K562 (cell line): Measurements from ENCODE around the gene ROPN1L.

Experiments
- CTCF ChIP-seq, 3 experiments: IDR thresholded peaks in 2 of 3; conservative IDR thresholded peaks in 1 of 3; 2 replicates each; pipeline ENCODE4 v1.5.1; 2011 to 2012; ENCODE audit warnings: low read length in 3 of 3, mild to moderate bottlenecking in 3 of 3, control low read depth in 2 of 3, improper control_type of control experiment in 1 of 3, inconsistent platforms in 1 of 3, low read depth in 1 of 3, mixed read lengths in 1 of 3, moderate library complexity in 1 of 3; ENCODE audit not compliant: insufficient read depth in 2 of 3
- CUX1 ChIP-seq: fragments of 200-800 bp; sonication (Bioruptor generic); IDR thresholded peaks from 2 replicates; pipeline ENCODE4 v1.6.1; 2016; ENCODE audit warnings: missing genetic modification characterization, missing compliant biosample characterization
- EZH2 ChIP-seq: IDR thresholded peaks from 2 replicates; pipeline ENCODE4 v1.6.1; 2012; ENCODE audit warnings: low read depth, mild to moderate bottlenecking, inconsistent platforms, low read length, borderline replicate concordance
- MCM5 ChIP-seq: fragments of 450-650 bp; IDR thresholded peaks from 2 replicates; pipeline ENCODE4 v1.6.1; 2016; ENCODE audit warnings: low read depth
- NFE2 ChIP-seq: IDR thresholded peaks from 2 replicates; pipeline ENCODE4 v1.6.1; 2014; ENCODE audit warnings: antibody characterized with exemption, low read depth
- NR2C2 ChIP-seq, 2 experiments: fragments of 200-800 bp in 1 of 2; sonication (Bioruptor generic) in 1 of 2; sonication (generic) in 1 of 2; formaldehyde crosslinking in 1 of 2; IDR thresholded peaks; 2 replicates each; pipeline versions ENCODE4 v1.6.1 to v1.8.0; 2016 to 2022; ENCODE audit warnings: mild to moderate bottlenecking in 1 of 2, missing compliant biosample characterization in 1 of 2, missing genetic modification characterization in 1 of 2, missing genetic modification reagents in 1 of 2
- POLR2A ChIP-seq: fragments of 450-650 bp; conservative IDR thresholded peaks from 2 replicates; pipeline ENCODE4 v1.6.1; 2016
- SNAPC5 ChIP-seq: fragments of 250-450 bp; sonication (Bioruptor Pico); IDR thresholded peaks from 2 replicates; pipeline ENCODE4 v1.8.0; 2021; ENCODE audit warnings: moderate library complexity, mild to moderate bottlenecking, inconsistent platforms
- TAF1 ChIP-seq: IDR thresholded peaks from 2 replicates; pipeline ENCODE4 v1.6.1; 2011; ENCODE audit warnings: mild to moderate bottlenecking, low read length, moderate library complexity; ENCODE audit not compliant: insufficient read depth, control insufficient read depth, severe bottlenecking; ENCODE audit errors: extremely low read depth
- ZNF512 ChIP-seq: IDR thresholded peaks from 2 replicates; pipeline ENCODE4 v1.6.1; 2016; ENCODE audit warnings: missing genetic modification characterization, missing compliant biosample characterization

DNA sequence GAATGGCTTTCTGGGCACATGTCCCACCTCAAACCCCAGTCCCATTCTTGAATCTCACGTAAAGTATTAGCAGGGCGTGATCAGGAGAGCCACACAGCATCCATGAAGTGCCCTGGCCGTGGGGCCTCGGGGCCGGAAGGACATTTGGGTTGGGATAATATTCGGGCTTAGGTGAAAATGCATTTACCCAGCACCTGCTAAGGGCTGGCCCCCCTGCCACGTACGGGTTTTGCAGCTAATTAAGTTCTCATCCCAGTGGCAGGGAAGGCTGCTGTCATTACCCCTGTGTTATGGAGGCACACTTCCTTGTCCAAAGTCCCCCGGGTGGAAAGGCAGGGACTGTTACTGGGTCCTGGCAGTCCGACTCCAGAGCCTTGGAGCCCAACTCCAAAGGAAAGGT is 29.0 kb downstream of the ROPN1L start:
- no peak for TF ChIP-seq EZH2
- no peak for TF ChIP-seq MCM5
- no peak for TF ChIP-seq NFE2
- no peak for TF ChIP-seq CUX1
- TF ChIP-seq ZNF512 (tag) = no peak
- TF ChIP-seq TAF1 = no peak
- TF ChIP-seq CTCF (IDR thresholded peaks at IDR 0.05 in 2 of 3, conservative IDR thresholded peaks at IDR 0.05 in 1 of 3; ENCODE audit: insufficient read depth in 2 of 3, low read depth in 1 of 3, low read length in 3 of 3) = no peak
- no peak for TF ChIP-seq SNAPC5
- no peak for TF ChIP-seq NR2C2 (CRISPR knock-in tag; IDR thresholded peaks at IDR 0.05)
- TF ChIP-seq NR2C2 (tag; IDR thresholded peaks at IDR 0.05) = no peak
- no peak for TF ChIP-seq POLR2A
